ENCODE data around the gene TEDDM1. TPM values are rescaled to one million over a fixed set of nuclear protein-coding genes. Genes with fewer than 3 reads are reported as not detected.
"Not testable (repeated sequence)": the region's sequence is repeated elsewhere in the genome, so short reads cannot be mapped to it uniquely, and the experiment has no call there.

TEDDM1 gene
- total RNA-seq (2014; rRNA removed; shearing (Covaris generic)) (not detected in 2 replicates), total RNA-seq (2022) (not detected in 2 replicates), Bru-seq, nascent RNA (not detected), BruChase-seq, experiment 1, labeled RNA remaining after a 6-hour chase (not detected), BruChase-seq, experiment 2, labeled RNA remaining after a 2-hour chase (not detected)
- long read RNA-seq, result 0 reads

GRCh38 chr1:182400567-182400966, at the start of gene TEDDM1:
Gene TEDDM1 (minus strand): TSS chr1:182400667. CDS start chr1:182400485, 182 bp downstream.
- H3K79me2 ChIP-seq (ENCODE audit: insufficient read depth, low read depth, low read length), result no peaks in the 10 kb centered on the region
- H3K27ac ChIP-seq (ENCODE audit: low read depth, low read length, poor library complexity, severe bottlenecking), result no peak within 1 kb of the TSS
- no peaks in the 10 kb centered on the region for H3K36me3 ChIP-seq (ENCODE audit: insufficient read depth, low read length)
- H3K4me2 ChIP-seq (ENCODE audit: low read length), result no peak within 1 kb of the TSS
- TF ChIP-seq EZH2phosphoT487 (IDR thresholded peaks at IDR 0.05; ENCODE audit: borderline replicate concordance, low read depth, low read length) (no peak), CTCF (conservative IDR thresholded peaks at IDR 0.05; ENCODE audit: low read length) (no peak)
- no peak within 1 kb of the TSS for H3K4me3 ChIP-seq (ENCODE audit: low read depth, low read length, poor library complexity, severe bottlenecking)
- ChIA-PET CTCF (ENCODE audit: unreplicated experiment) (no interaction called here), POLR2A (interaction anchor here (0.6 kb wide), 1 partner anchor 604 kb away, joined by 3 read pairs; no protein-coding TSS in a partner anchor)
- BruUV-seq (replicated peaks), result no TSS peak
- H3K9me2 ChIP-seq (ENCODE audit: insufficient read depth, low read length), result no peaks in the 10 kb centered on the region
- no peaks in the 10 kb centered on the region for H3K4me1 ChIP-seq (ENCODE audit: insufficient read depth, low read length, poor library complexity, severe bottlenecking)
- no peaks in the 10 kb centered on the region for H3K9me3 ChIP-seq (ENCODE audit: low read length)
- H4K20me1 ChIP-seq (ENCODE audit: insufficient read depth, low read length), result no peaks in the 10 kb centered on the region
- no peak for DNase-seq (ENCODE audit: low spot score)
- H2AFZ ChIP-seq (ENCODE audit: low read length), result no peak within 1 kb of the TSS
- intact Hi-C loops (cut with micrococcal nuclease; ENCODE audit: unreplicated experiment), result no loop called here

- Histone ChIP-seq H3K36me3 (ENCODE audit: insufficient read depth, low read length) (no peaks in the 10 kb centered on the region), H4K20me1 (ENCODE audit: insufficient read depth, low read length) (no peaks in the 10 kb centered on the region), H3K9me2 (ENCODE audit: insufficient read depth, low read length) (no peaks in the 10 kb centered on the region), H3K4me3 (ENCODE audit: low read depth, low read length, poor library complexity, severe bottlenecking) (no peak within 1 kb of the TSS), H3K79me2 (ENCODE audit: insufficient read depth, low read depth, low read length) (no peaks in the 10 kb centered on the region), H3K4me1 (ENCODE audit: insufficient read depth, low read length, poor library complexity, severe bottlenecking) (no peaks in the 10 kb centered on the region), H3K9me3 (ENCODE audit: low read length) (no peaks in the 10 kb centered on the region), H3K4me2 (ENCODE audit: low read length) (no peak within 1 kb of the TSS), H3K27ac (ENCODE audit: low read depth, low read length, poor library complexity, severe bottlenecking) (no peak within 1 kb of the TSS), H2AFZ (ENCODE audit: low read length) (no peak within 1 kb of the TSS)
- BruUV-seq (replicated peaks), result no TSS peak
- TF ChIP-seq CTCF (conservative IDR thresholded peaks at IDR 0.05; ENCODE audit: low read length) (no peak), EZH2phosphoT487 (IDR thresholded peaks at IDR 0.05; ENCODE audit: borderline replicate concordance, low read depth, low read length) (no peak)
- intact Hi-C loops (cut with micrococcal nuclease; ENCODE audit: unreplicated experiment), result no loop called here
- POLR2A ChIA-PET, result interaction anchor here (0.5 kb wide), 1 partner anchor 66 kb away, joined by 3 read pairs; no protein-coding TSS in a partner anchor
- CTCF ChIA-PET (ENCODE audit: unreplicated experiment), result no interaction called here
- DNase-seq (ENCODE audit: low spot score), result no peak
Observed at GRCh38 chr1:182450087-182450486, 49.6 kb upstream of the TEDDM1 start, which contains the start of gene RGSL1. Gene RGSL1 (plus strand): TSS chr1:182450146. CDS start chr1:182450166, 20 bp downstream.

- Histone ChIP-seq H3K79me2 (ENCODE audit: insufficient read depth, low read depth, low read length) (no peaks in the 10 kb centered on the region), H3K9me3 (ENCODE audit: low read length) (no peaks in the 10 kb centered on the region), H2AFZ (ENCODE audit: low read length) (no peak overlapping the region), H3K4me1 (ENCODE audit: insufficient read depth, low read length, poor library complexity, severe bottlenecking) (no peaks in the 10 kb centered on the region), H4K20me1 (ENCODE audit: insufficient read depth, low read length) (no peaks in the 10 kb centered on the region), H3K27ac (ENCODE audit: low read depth, low read length, poor library complexity, severe bottlenecking) (no peak overlapping the region), H3K4me3 (ENCODE audit: low read depth, low read length, poor library complexity, severe bottlenecking) (no peak overlapping the region), H3K9me2 (ENCODE audit: insufficient read depth, low read length) (no peaks in the 10 kb centered on the region), H3K4me2 (ENCODE audit: low read length) (no peak overlapping the region), H3K36me3 (ENCODE audit: insufficient read depth, low read length) (no peaks in the 10 kb centered on the region)
- ChIA-PET POLR2A (interaction anchor here (1.1 kb wide), 1 partner anchor 146 kb away, joined by 3 read pairs; no protein-coding TSS in a partner anchor), CTCF (ENCODE audit: unreplicated experiment) (no interaction called here)
- intact Hi-C loops (cut with micrococcal nuclease; ENCODE audit: unreplicated experiment), result loop anchor here (2.0 to 10.0 kb wide), 2 partner anchors 117 to 147 kb away; no protein-coding TSS in a partner anchor
- no peak for DNase-seq (ENCODE audit: low spot score)
- BruUV-seq (replicated peaks), result no TSS peak
- TF ChIP-seq EZH2phosphoT487 (IDR thresholded peaks at IDR 0.05; ENCODE audit: borderline replicate concordance, low read depth, low read length), result no peak
- TF ChIP-seq CTCF (conservative IDR thresholded peaks at IDR 0.05; ENCODE audit: low read length), result no peak
Observed at GRCh38 chr1:182447660-182448059, 47.2 kb upstream of the TEDDM1 start.

- H3K9me2 ChIP-seq (ENCODE audit: insufficient read depth, low read length); H4K20me1 ChIP-seq (ENCODE audit: insufficient read depth, low read length); H3K4me1 ChIP-seq (ENCODE audit: insufficient read depth, low read length, poor library complexity, severe bottlenecking); BruUV-seq (replicated peaks); H2AFZ ChIP-seq (ENCODE audit: low read length); H3K4me2 ChIP-seq (ENCODE audit: low read length); H3K79me2 ChIP-seq (ENCODE audit: insufficient read depth, low read depth, low read length); CTCF ChIA-PET (ENCODE audit: unreplicated experiment); H3K36me3 ChIP-seq (ENCODE audit: insufficient read depth, low read length); H3K4me3 ChIP-seq (ENCODE audit: low read depth, low read length, poor library complexity, severe bottlenecking); H3K9me3 ChIP-seq (ENCODE audit: low read length); DNase-seq (ENCODE audit: low spot score); H3K27ac ChIP-seq (ENCODE audit: low read depth, low read length, poor library complexity, severe bottlenecking): not testable (repeated sequence)
- intact Hi-C loops (cut with micrococcal nuclease; ENCODE audit: unreplicated experiment), result loop anchor here (2.0 to 10.0 kb wide), 2 partner anchors 118 to 148 kb away; no protein-coding TSS in a partner anchor
- POLR2A ChIA-PET, result interaction anchor here (1.1 kb wide), 1 partner anchor 147 kb away, joined by 3 read pairs; no protein-coding TSS in a partner anchor
Observed at GRCh38 chr1:182447124-182447523, 46.7 kb upstream of the TEDDM1 start.
